Measurements from ENCODE around the gene AKAP6.

GRCh38 chr14:32468955-32469354 is 139.9 kb downstream of the AKAP6 start:
- TF ChIP-seq, protein P1, sequence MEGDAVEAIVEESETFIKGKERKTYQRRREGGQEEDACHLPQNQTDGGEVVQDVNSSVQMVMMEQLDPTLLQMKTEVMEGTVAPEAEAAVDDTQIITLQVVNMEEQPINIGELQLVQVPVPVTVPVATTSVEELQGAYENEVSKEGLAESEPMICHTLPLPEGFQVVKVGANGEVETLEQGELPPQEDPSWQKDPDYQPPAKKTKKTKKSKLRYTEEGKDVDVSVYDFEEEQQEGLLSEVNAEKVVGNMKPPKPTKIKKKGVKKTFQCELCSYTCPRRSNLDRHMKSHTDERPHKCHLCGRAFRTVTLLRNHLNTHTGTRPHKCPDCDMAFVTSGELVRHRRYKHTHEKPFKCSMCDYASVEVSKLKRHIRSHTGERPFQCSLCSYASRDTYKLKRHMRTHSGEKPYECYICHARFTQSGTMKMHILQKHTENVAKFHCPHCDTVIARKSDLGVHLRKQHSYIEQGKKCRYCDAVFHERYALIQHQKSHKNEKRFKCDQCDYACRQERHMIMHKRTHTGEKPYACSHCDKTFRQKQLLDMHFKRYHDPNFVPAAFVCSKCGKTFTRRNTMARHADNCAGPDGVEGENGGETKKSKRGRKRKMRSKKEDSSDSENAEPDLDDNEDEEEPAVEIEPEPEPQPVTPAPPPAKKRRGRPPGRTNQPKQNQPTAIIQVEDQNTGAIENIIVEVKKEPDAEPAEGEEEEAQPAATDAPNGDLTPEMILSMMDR (conservative IDR thresholded peaks at IDR 0.05; ENCODE audit: low read depth in 2 of 2) = no peak
- TF ChIP-seq CREB1 (CRISPR knock-in tag; IDR thresholded peaks at IDR 0.05; ENCODE audit: low read depth) = no peak
- no peak for TF ChIP-seq EZH2 (IDR thresholded peaks at IDR 0.05; ENCODE audit: low read depth, unreplicated experiment)
- no peak for TF ChIP-seq ZNF462 (CRISPR knock-in tag; IDR thresholded peaks at IDR 0.05)
- TF ChIP-seq STAT1 (IDR thresholded peaks at IDR 0.05; ENCODE audit: unreplicated experiment) = no peak
- TF ChIP-seq EZH2phosphoT487 (IDR thresholded peaks at IDR 0.05; ENCODE audit: unreplicated experiment) = no peak
- no peak for TF ChIP-seq REST (IDR thresholded peaks at IDR 0.05; ENCODE audit: unreplicated experiment)
- TF ChIP-seq POLR2AphosphoS5 (IDR thresholded peaks at IDR 0.05; ENCODE audit: low read depth) = no peak
- TF ChIP-seq, protein P2, sequence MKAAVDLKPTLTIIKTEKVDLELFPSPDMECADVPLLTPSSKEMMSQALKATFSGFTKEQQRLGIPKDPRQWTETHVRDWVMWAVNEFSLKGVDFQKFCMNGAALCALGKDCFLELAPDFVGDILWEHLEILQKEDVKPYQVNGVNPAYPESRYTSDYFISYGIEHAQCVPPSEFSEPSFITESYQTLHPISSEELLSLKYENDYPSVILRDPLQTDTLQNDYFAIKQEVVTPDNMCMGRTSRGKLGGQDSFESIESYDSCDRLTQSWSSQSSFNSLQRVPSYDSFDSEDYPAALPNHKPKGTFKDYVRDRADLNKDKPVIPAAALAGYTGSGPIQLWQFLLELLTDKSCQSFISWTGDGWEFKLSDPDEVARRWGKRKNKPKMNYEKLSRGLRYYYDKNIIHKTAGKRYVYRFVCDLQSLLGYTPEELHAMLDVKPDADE (IDR thresholded peaks at IDR 0.05) = no peak
- TF ChIP-seq JUNB (IDR thresholded peaks at IDR 0.05; ENCODE audit: unreplicated experiment) = no peak
- TF ChIP-seq ZNF114 (CRISPR knock-in tag; IDR thresholded peaks at IDR 0.05) = no peak

All from GM23338 (cell line).